ENCODE results near the gene PHACTR1.

The PHACTR1 gene

GRCh38 chr6:13327691-13328075 lies 611.1 kb downstream of the PHACTR1 start:
- TF ChIP-seq, protein P1, sequence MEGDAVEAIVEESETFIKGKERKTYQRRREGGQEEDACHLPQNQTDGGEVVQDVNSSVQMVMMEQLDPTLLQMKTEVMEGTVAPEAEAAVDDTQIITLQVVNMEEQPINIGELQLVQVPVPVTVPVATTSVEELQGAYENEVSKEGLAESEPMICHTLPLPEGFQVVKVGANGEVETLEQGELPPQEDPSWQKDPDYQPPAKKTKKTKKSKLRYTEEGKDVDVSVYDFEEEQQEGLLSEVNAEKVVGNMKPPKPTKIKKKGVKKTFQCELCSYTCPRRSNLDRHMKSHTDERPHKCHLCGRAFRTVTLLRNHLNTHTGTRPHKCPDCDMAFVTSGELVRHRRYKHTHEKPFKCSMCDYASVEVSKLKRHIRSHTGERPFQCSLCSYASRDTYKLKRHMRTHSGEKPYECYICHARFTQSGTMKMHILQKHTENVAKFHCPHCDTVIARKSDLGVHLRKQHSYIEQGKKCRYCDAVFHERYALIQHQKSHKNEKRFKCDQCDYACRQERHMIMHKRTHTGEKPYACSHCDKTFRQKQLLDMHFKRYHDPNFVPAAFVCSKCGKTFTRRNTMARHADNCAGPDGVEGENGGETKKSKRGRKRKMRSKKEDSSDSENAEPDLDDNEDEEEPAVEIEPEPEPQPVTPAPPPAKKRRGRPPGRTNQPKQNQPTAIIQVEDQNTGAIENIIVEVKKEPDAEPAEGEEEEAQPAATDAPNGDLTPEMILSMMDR (IDR thresholded peaks at IDR 0.05; ENCODE audit: control insufficient read depth, extremely low read depth, insufficient read depth), result no peak
- peak overlapping the region; percentile 82 for H3K4me3 ChIP-seq (ENCODE audit: low read depth, low read length)
- no peak for DNase-seq (ENCODE audit: low read depth)

DNA sequence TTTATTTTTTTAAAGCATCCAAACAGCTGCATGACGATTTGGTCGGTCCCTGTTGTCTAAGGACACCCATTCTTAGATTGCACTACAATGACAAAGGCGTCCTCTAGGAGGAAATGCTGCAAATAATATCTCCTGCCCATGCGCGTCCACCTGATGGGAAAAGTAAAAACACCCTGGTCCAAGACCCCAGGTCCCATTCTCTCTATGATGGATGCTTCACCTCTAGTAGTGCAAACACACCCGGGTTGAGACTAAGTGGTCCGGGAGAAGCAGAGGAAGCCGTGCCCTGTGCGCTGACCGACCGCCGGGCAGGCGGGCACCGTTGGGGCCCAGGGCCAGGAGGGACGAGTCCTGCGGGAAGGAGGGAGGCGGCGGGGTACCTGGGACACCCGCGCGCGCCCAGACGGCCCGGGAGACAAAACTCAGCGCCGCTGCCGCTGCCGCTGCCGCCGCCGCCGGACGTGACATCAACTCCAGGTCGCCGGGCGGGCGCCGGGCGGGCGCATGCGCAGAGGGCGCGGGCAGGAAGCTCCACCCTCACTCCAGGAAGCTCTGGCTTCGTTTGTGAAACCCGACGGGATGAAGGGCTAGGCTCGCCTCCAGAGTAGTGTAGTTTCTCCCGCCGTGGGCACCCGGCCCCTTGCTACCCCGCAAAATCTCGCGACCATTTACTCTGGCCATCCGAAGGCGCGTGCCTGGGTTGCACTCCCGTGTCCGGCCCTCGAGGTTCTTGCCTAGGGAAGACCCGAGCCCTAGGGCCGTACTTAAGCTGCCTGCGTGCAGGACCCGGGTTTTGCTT lies 611.7 kb downstream of the PHACTR1 start, which contains the start of gene TBC1D7:
TSS of gene TBC1D7 (minus strand) at position 462 of the 799 bp plus-strand sequence. CDS start 1,639 bp downstream, outside the sequence.
- peak; percentile 62 for DNase-seq (ENCODE audit: low read depth)
- TF ChIP-seq, protein P1 (IDR thresholded peaks at IDR 0.05; ENCODE audit: control insufficient read depth, extremely low read depth, insufficient read depth), result no peak
- peak within 1 kb of the TSS; percentile 82 for H3K4me3 ChIP-seq (ENCODE audit: low read depth, low read length)

GRCh38 chr6:13328875-13329183 lies 612.3 kb downstream of the PHACTR1 start:
- peak overlapping the region; percentile 82 for H3K4me3 ChIP-seq (ENCODE audit: low read depth, low read length)
- TF ChIP-seq, protein P1 (IDR thresholded peaks at IDR 0.05; ENCODE audit: control insufficient read depth, extremely low read depth, insufficient read depth), result no peak
- no peak for DNase-seq (ENCODE audit: low read depth)

DNA sequence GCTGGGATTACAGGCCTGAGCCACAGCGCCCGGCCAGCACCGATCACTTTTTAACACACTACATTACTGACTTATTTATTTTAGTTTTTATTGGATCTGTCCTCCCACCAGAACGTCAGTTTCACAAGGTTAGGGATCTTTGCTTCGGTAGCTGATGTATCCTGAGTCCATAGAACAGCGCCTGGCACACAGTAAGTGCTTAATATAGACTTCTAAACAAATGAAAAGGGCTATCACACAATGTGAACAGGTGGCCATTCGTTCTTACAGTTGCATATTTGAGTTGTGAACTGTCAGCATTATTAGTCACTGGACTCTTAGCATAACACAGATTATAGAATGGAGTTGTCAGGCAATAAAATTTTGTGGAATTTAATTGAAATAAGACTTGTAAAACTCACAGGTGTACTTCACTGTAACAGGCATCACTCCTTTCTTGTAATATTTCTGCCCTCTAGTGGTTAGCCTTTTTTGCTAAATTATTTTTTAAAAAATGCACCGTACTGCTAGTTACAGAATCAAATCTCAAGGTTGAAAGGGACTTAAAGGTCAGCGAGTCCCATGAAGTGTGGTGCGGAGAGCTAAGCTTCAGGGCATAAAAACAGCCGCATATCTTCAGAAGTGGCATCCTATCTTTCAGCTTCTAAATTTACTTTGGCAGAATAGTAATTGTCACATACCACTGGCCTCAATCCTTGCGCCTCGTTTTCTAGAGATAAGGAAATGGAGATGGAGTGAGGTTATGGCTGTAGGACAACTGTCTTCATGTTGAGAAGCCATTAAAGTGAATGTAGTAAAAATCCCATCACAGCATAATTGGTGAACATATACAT lies 615.2 kb downstream of the PHACTR1 start:
- peak overlapping the region; percentile 6; the same call in 1 of the 2 replicates for H3K4me3 ChIP-seq (ENCODE audit: low read depth, low read length)
- DNase-seq (ENCODE audit: low read depth), result peak; percentile 50
- TF ChIP-seq, protein P1 (IDR thresholded peaks at IDR 0.05; ENCODE audit: control insufficient read depth, extremely low read depth, insufficient read depth), result peak; percentile 55

GRCh38 chr6:13332349-13332706 lies 615.8 kb downstream of the PHACTR1 start:
- H3K4me3 ChIP-seq (ENCODE audit: low read depth, low read length), result peak overlapping the region; percentile 6; the same call in 1 of the 2 replicates
- peak; percentile 56 for DNase-seq (ENCODE audit: low read depth)
- TF ChIP-seq, protein P1 (IDR thresholded peaks at IDR 0.05; ENCODE audit: control insufficient read depth, extremely low read depth, insufficient read depth), result no peak

- TF ChIP-seq, protein P1 (IDR thresholded peaks at IDR 0.05; ENCODE audit: control insufficient read depth, extremely low read depth, insufficient read depth), result no peak
- no peak for DNase-seq (ENCODE audit: low read depth)
Observed at GRCh38 chr6:13334953-13335352, 618.4 kb downstream of the PHACTR1 start.

More at GRCh38 chr6:13334953-13335352, 618.4 kb downstream of the PHACTR1 start:
- H3K4me3 ChIP-seq (ENCODE audit: low read depth, low read length), result no peak overlapping the region

Measured in LNCaP clone FGC (cell line).